Adipocyte (in vitro differentiated cells): Measurements from ENCODE around the gene ALS2CL.

Experiments used
- DNase-seq: peaks from one replicate; pipeline ENCODE4 v3.0.0-alpha.2; 2015; ENCODE audit warnings: low read depth
- H3K27me3 ChIP-seq: replicated peaks from 2 replicates; pipeline ENCODE4 v1.7.0; 2013; ENCODE audit warnings: mild to moderate bottlenecking, low read length, moderate library complexity; ENCODE audit not compliant: control insufficient read depth, insufficient read depth
- H3K36me3 ChIP-seq: 2 replicates; pipeline ENCODE4 v1.7.0; 2013; ENCODE audit warnings: low read length, mild to moderate bottlenecking, moderate library complexity; ENCODE audit not compliant: control insufficient read depth, insufficient read depth, severe bottlenecking
- H3K4me1 ChIP-seq: 2 replicates; pipeline ENCODE4 v1.7.0; 2013; ENCODE audit warnings: mild to moderate bottlenecking, low read length, moderate library complexity; ENCODE audit not compliant: control insufficient read depth, insufficient read depth
- H3K4me3 ChIP-seq: 2 replicates; pipeline ENCODE4 v1.7.0; 2013; ENCODE audit warnings: mild to moderate bottlenecking, low read length, moderate library complexity
- H3K9ac ChIP-seq: 2 replicates; pipeline ENCODE4 v1.7.0; 2013; ENCODE audit warnings: mild to moderate bottlenecking, low read length, moderate library complexity
- H3K9me3 ChIP-seq: 2 replicates; pipeline ENCODE4 v1.7.0; 2013; ENCODE audit warnings: mild to moderate bottlenecking, low read length, moderate library complexity; ENCODE audit not compliant: control insufficient read depth

Gene ALS2CL

DNA sequence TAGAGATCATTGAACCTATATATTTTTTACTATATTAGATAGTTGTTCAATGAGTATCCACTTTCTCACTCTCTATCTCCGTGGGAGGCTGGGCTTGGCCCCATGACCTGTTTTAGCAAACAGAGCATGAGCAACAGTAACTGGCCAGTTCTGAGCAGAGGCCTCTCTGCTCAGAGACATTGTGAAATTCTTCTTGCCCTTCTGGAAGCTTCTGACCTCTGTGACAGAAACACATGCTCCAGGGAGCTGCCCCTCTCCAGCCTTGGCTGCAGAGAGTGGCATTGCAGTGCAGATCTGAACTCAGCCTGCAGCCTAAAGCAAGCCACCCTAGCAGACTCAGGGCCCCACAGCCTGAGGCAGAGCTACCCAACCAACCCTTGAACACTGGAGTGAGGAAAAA is 60.7 kb downstream of the ALS2CL start:
- Histone ChIP-seq H3K9me3 (no peaks in the 10 kb centered on the region), H3K4me3 (peak overlapping the region; percentile 20), H3K9ac (peak overlapping the region; percentile 30), H3K27me3 (no peaks in the 10 kb centered on the region), H3K4me1 (peaks cover 49% of the 10 kb centered on the region), H3K36me3 (no peaks in the 10 kb centered on the region)
- peak; percentile 49 for DNase-seq

DNA sequence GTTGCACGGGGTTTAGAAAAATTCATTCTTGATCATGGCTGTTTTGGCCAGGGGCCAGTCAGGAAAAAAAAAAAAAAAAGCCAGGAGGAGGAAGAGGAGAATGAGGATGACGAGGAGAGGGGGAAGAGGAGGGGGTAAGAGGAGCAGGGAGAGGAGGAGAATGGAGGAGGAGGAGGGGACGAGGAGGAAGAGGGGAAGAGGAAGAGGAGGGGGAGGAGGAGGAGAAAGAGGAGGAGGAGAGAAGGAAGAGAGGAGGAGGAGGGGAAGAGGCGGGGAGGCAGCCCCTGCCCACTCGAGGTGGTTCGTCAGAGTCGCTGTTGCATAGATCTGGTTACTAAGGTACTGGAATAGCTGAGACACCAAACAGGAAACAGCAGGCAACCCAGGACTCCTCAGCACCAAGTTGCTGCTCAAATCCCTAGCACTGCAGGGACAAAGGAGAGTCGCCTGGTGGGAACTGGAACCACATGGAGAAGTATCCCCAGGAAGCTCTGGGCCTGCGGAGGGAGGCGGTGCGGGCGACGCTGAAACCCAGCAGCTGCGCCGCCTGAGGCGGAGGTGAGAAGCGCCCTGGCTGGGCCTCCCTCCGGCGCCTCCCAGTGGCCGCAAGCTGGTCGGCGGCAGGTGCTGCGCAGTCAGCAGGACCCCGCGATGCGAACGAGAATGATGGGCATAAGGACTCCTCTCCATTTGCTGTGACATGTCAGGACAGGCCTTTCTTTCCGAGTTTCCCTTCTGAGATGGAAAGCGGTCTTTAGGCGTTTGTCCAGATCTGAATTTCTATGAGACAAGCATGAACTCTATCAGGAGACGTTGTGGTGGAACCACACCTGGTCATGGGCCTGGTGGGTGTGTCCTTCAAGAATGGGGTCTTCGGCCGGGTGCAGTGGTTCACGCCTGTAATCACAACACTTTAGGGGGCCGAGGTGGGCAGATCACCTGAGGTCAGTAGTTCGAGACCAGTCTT is 63.6 kb downstream of the ALS2CL start:
- Histone ChIP-seq H3K4me3 (peak overlapping the region; percentile 53), H3K9ac (peak overlapping the region; percentile 69), H3K27me3 (no peaks in the 10 kb centered on the region), H3K4me1 (peaks cover 49% of the 10 kb centered on the region), H3K9me3 (no peaks in the 10 kb centered on the region), H3K36me3 (no peaks in the 10 kb centered on the region)
- peak; percentile 80 for DNase-seq

- Histone ChIP-seq H3K9ac (peak overlapping the region; percentile 69), H3K4me3 (no peak overlapping the region), H3K27me3 (no peaks in the 10 kb centered on the region), H3K4me1 (peaks cover 49% of the 10 kb centered on the region), H3K9me3 (no peaks in the 10 kb centered on the region), H3K36me3 (no peaks in the 10 kb centered on the region)
- peak; percentile 26 for DNase-seq
These were observed 64.5 kb downstream of the ALS2CL start for GRCh38 chr3:46628901-46629369.

DNA sequence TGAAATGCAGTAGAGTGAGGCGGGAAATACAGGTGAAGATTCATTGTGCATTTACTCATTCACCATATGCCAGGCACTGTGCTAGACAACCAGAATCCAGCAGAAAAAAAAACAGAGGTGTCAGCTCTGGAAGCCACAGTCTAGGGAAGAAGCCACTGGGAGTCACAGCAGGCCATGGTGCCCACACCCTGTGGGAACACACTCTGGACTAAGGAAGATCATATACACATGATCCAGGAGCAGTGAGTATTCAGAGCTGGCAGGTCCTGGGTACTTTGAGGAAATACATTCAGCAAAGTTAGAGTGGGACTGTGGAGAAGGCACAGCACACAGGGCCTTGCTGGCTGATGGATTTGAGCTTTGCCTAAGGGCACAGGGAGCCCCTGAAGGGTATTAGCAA is 66.4 kb downstream of the ALS2CL start:
- no peak for DNase-seq
- Histone ChIP-seq H3K4me1 (peaks cover 31% of the 10 kb centered on the region), H3K4me3 (no peak overlapping the region), H3K27me3 (no peaks in the 10 kb centered on the region), H3K36me3 (no peaks in the 10 kb centered on the region), H3K9me3 (no peaks in the 10 kb centered on the region), H3K9ac (no peak overlapping the region)

DNA sequence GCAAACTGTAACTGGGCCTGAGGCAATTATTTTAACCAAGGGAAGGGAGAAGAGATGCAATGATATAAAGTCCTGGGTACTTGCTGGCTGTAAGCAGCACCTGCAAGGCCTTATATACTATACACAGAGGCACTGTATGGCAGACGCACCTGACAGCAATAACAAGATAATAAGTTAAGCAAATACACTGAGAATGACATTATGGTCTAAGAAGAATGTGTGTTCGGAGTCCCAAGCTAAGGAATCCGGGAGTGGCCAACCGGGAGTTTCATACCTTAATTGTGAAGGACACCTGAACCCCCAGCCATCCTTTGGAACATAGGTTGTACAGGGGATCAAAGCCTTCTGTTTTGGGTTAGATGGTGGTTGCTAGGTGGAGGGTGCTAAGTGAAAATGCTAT is 67.4 kb downstream of the ALS2CL start:
- Histone ChIP-seq H3K36me3 (no peaks in the 10 kb centered on the region), H3K9me3 (no peaks in the 10 kb centered on the region), H3K4me1 (peaks cover 22% of the 10 kb centered on the region), H3K4me3 (no peak overlapping the region), H3K27me3 (peaks cover 1% of the 10 kb centered on the region), H3K9ac (no peak overlapping the region)
- no peak for DNase-seq

DNA sequence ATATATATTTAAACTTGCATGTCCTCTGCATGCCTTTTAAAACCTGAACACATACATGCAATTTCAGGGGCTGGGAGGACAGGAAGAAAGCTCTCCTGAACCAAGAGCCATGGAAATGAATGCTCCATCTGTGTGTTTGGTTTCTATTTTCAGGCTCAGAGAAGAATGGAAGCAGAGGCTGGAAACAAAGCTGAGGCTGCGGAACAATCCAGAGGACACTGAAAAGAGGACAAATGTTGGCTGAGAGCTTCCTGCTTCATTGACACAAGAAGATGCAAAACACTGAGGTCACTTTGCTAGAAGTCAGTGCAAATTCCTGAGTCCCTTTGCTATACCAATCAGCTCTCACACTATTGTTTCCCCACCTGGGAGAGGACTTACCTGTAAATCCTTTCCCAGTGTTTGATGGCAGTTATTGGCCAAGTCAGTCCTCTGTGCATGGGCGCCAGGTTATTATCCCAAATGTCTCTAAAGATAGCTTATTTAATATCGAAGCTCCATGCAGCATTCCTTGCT is 68.4 kb downstream of the ALS2CL start:
- DNase-seq, result no peak

DNA sequence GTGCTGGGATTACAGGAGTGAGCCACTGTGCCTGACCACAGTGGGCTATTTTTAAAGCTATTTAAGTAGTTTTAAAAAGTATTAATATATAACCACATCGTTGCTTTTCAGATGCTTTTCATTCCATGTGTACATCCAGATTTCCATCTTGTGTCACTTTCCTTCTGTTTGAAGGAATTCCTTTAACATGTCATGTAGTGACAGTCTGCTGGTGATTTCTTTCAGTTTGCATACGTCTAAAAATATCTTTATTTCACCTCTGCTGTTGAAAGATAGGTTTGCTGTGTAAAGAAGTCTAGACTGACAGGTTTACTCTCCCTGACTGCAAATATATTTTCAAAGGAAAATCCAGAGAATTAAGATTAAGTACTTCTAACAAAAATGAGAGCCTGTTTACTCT is 68.9 kb downstream of the ALS2CL start:
- Histone ChIP-seq H3K4me1 (peaks cover 13% of the 10 kb centered on the region), H3K9me3 (no peaks in the 10 kb centered on the region), H3K9ac (no peak overlapping the region), H3K27me3 (peaks cover 7% of the 10 kb centered on the region), H3K36me3 (no peaks in the 10 kb centered on the region), H3K4me3 (no peak overlapping the region)
- DNase-seq, result no peak

More for the DNA sequence above, 68.4 kb downstream of the ALS2CL start:
- H3K4me1 ChIP-seq, result peaks cover 18% of the 10 kb centered on the region
- H3K9me3 ChIP-seq, result no peaks in the 10 kb centered on the region
- no peak overlapping the region for H3K9ac ChIP-seq
- no peak overlapping the region for H3K4me3 ChIP-seq
- H3K27me3 ChIP-seq, result peaks cover 7% of the 10 kb centered on the region
- no peaks in the 10 kb centered on the region for H3K36me3 ChIP-seq

DNA sequence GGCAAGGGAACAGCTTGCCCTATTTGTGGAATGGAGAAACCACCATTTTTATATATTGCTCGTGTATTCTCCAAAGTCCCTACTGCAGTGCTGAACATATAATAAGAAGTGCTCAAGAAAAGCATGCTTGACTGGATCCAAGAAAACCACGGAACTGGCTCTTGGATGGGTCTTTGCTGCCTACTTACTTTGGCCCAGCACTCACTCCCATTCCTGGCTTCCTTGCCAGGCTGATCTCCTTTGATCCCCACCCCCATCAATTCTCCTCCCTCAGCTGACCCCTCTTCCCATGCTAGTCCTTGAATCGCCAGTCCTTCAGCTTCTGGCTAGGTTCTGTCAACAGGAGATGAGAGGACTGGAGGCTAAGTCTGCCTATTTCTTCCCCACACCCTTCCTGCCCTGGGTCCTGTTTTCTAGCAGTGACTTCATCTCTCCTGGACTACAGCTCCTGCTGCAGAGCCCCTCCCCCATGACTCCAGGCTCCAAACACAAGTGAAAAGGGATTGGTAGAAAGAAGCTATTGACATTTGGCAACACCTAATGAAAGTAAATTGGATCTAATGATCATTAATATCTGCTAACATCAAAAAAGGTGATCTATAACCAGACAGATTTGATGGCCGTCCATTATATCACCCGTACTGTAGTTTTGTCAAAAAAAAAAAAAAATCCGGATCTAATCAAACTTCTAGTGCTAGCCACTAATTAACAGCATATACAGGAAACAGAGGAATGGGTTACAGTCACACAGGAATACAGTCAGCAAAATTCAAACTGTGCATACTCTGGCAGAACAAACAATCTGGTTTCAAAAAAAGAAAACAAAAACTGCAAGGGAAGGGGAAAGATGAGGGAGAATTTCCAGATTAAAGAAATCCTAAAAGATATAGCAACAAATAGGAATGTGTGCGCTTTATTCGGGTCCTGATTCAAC is 73.4 kb downstream of the ALS2CL start:
- Histone ChIP-seq H3K27me3 (peaks cover 34% of the 10 kb centered on the region), H3K36me3 (no peaks in the 10 kb centered on the region), H3K4me3 (no peak overlapping the region), H3K9me3 (no peaks in the 10 kb centered on the region), H3K9ac (no peak overlapping the region), H3K4me1 (no peaks in the 10 kb centered on the region)
- DNase-seq, result no peak
